NCI-H1694 (cell line): ENCODE results near the gene FAM114A1.
"Not testable (repeated sequence)": the region's sequence is repeated elsewhere in the genome, so short reads cannot be mapped to it uniquely, and the experiment has no call there.

ENCODE experiments used
- DNase-seq: peaks from one replicate; lab custom pipeline; 2025; lab: John Stamatoyannopoulos, UW

Gene FAM114A1

DNA sequence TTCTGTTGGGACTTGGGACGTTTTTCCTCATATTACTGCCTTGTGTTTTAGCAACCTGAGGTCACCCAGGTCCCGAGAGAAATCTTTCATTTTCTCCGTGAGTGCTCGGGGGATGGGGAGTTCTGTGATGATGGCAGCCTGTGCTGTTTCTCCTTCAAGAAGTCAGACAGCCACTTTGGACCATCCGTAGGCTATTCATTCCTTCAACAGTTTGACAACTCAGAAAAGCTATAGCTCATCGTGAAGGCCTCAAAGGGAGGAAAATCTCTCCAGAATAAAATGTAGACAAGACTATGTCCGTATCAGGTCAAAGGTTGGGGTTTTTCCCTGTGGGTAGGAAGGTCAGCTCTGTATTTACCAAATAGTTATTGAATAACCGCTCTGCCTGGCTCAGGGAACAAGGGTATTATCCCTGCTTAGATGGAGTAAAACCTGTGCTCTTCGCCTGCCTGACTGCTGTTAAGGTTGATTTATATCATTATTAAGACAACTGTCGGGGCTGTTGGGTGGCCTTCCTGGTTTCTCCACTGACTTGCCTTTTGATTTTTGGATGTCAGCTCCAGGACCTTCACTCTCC, 36.6 kb downstream of the FAM114A1 start:
- no peak for DNase-seq

DNA sequence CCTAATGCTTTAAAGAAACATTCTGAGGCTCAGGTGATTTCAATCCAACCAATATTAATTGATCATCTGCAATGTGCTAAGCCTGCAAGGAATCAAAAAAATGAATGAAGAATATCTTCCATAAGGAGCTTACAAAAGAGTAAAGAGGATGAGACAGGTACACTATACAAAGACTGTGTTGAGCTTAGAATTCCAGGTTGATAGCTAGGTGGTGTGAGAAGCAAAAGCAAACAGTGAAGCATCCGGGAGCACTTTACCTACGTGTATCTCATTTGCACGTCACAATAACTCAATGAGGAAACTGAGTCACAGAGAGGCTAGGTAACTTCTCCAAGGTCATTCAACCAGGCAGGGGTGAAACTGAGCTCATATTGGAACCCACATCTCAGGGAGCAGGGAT, 37.1 kb downstream of the FAM114A1 start:
- no peak for DNase-seq

DNA sequence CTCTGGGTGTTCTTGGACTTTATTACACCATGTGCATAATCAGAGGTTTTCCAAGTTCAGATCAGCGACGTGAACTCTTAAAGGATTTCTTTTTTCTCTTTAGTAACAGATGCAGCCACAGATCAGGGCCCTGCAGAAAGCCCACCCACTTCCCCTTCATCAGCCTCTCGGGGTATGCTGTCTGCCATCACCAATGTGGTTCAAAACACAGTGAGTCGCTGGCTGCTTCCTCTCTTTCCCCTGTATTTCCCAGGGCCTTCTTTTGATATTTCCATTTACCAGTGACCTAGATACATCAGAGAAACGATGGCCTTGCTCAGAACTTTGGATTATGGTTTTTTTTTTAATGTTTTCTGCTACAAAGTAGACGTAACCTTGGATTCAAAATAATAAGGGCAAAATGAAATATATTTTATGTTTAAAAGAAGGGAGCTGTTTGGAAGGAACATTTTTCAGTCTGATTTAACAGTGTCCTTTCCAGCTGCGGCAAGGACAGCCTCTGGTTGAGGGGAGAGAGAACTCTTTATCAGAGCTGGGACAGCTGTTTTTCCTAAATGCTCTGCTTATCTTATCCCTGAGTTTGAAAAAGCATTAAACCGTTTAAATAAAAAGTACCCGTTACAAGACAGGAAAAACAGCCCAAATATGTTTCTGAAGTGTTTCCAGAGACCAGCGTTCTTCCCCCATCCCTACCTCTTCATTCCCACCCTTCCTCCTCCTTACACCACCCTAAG, 38.2 kb downstream of the FAM114A1 start:
- no peak for DNase-seq

DNA sequence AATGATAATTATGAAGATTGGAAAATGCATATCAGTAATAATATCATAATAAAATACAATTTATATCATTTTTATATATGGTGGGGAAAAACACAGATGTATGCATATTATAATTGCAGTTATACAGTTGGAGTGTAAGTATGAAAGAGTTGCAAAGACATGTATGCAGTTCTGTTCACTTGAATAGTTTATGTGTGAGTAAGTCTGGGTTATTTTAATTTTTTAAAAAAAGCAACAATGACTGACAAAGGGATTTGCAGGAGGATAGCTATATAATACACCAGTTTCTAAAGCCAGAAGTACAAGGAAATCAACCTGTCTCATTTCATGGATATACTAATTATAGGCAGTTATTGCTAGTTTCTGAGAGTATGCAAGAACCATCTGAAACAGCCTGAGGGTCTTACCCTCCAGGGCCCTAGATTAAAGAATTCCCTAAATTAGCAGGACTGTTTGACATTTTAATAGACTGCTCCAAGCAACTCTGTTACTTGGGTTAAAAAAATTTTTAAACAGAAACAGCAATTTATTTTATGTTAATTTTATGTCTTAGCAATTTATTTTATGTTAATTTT, 40.2 kb downstream of the FAM114A1 start:
- DNase-seq = no peak

DNA sequence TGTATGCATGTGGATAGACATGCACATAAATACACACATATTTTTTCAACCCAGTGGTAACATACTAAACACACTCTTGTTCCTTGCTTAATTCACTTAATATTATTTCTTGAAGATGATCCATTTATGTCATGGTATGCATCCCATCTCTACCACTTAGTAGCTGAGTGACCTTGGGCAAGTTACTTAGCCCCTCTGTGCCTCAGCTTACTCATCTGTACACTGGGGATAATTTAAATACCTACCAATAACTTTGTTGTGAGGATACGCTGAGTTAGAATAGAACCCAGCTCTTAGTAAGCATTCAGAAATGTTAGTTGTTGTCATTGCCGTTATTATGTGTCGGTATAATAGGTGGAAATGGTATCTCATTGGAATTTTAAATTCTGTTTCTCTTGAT, 41.4 kb downstream of the FAM114A1 start:
- DNase-seq = no peak

DNA sequence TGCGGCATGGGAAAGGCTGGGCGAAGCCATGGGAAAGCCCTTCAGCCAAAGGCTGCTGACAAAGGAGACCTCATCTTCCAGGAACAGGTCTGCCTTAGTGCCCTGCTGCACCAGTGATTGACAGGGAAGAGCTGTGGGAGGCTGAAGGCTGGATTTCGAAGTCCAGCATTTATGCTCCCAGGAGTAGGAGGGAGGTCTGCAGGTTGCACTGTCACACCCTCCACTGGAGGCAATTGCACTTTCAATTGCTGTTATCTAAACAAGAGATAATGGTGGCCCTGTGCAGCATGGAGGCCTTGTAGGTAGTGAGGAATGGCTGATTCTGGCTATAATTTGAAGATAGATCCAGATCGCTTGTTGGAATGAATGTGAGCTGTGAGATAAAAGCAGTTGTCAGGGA, 43.7 kb downstream of the FAM114A1 start:
- no peak for DNase-seq

DNA sequence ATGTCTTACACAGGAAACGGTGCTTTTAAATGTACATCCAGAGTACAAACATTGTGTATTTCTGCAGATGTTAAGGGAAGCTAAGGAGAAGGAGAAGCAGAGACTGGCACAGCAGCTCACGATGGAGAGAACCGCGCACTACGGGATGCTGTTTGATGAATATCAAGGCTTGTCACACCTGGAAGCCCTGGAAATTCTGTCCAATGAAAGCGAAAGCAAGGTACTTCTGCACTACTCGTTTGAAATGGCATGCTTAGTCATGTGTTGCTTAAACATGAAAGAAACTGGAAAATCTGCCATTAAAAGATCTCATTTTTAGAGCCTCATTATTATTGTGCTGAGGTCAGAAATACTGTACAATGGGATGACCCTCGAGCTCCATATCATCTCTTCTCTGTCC, 47.2 kb downstream of the FAM114A1 start:
- DNase-seq = no peak

DNA sequence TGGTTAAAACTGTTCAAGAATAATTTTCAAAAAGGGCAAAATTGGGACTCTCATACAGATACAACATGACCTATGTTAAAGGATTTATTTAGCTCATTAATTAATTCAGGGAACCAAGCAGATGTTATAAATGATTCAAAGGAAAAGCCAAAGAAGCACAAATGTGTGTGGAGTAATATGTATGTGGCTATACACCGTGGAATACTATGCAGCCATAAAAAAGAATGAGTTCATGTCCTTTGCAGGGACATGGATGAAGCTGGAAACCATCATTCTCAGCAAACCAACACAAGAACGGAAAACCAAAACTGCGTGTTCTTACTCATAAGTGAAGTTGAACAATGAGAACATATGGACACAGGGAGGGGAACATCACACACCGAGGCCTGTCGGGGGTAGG, 48.7 kb downstream of the FAM114A1 start:
- DNase-seq = not testable (repeated sequence)

DNA sequence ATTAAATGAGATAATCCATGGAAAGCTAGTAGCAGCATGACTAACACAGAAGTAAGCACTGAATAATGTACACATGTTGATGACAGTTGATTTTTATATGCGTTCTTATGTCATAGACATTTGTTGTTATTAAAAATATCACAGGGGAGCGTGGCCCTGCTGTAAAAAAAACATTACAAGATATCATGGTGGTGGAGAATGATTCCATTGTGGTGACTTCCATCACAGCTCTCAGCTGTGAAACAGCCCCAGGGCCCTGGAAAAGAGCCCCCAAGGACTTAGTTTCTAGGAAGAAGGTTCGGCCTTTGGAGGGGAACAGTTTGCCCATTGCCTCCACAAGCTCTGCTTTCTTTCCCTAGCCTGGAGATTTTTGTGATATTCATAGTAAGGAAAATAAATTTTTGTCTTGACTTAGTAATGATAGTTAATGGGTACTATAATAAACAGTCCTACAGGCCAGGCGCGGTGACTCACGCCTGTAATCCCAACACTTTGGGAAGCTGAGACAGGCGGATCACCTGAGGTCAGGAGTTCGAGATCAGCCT, 49.9 kb downstream of the FAM114A1 start:
- DNase-seq = no peak

DNA sequence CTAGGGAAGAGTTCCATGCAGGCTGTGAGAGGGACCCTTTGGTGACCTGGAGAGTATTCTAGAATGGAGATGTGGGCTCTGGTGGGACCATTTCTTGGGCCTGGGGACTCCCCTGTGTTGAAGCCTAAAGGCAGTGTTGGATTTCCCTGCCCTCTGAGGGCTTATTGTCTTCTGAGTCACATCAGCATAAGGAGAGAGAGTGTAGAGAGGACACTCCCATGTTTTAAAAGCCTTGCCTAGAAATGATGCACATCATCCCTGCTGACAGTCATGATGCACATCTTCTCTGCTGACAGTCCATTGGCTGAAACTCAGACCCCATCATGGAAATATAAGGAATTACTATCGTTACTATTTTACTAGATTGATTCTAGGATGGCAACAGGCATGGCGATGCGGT, 51.9 kb downstream of the FAM114A1 start:
- no peak for DNase-seq

DNA sequence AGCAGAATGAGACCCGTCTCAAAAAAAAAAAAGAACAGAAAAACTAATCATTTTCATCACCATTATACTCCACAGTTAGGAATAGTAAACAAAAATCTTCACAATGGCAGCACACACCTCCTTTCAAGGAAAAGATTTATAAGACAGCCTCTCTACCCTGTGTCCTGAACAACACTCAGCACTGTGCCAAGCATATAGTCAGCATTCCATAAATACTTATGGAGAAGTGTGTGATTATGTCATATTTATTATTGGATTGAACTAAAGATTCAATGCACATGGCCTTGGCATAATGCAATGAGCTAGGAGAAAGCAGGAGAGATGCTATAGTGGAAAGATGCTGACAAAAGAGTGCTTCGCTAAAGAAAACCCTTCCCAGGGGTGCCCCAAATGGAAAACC, 52.6 kb downstream of the FAM114A1 start:
- DNase-seq = no peak

DNA sequence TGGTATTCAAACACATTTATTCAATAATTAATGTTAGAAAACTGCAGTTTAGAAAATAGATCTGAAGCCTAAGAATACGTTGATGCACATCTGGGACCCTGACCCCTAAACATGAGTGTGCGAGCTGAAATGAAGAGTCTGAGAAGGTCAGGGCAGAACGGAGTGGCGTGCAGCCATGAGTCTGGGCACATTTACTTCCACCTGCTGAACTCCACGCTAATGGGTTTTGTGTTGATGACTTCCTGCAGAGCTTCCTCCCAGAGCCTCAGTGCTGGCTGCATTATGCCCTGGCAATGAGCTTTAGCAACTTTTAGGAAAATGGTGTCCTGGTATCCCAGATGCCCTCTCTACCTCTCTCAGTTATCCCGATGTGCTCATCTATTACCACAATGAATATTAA, 53.1 kb downstream of the FAM114A1 start:
- no peak for DNase-seq

DNA sequence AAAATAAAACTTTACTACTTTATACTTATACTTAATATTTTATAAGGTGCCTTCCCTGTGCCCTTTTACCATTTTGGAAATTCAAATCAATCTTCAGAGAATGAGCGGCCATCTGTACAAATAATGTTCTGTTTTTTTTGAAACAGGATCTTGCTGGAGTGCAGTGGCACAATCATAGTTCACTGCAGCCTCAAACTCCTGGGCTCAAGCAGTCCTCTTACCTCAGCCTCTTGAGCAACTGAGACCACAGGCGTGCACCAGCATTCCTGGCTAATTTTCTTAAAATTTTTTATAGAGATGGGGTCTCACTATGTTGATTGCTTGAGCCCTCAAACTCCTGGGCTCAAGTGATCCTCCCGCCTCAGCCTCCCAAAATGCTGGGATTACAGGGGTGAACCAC, 53.5 kb downstream of the FAM114A1 start:
- DNase-seq = no peak

DNA sequence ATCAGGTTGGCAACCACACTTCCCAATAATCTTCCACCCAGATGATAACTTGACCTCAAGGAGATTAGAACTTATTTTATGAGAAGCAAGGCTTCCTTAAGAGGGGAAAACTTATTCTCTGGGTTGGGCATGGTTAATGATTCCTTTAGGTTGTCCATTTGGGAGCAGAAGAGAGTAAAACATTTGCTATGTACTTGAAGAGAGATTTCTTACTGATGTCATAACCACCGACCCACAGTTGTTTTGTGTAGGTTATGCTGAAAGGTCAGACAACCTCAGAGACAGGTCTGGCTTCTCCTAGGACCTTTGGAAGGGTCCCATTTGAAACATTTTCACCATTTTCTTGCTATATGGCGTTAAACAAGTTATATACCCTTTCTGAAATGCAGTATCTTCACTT, 56.1 kb downstream of the FAM114A1 start:
- no peak for DNase-seq

DNA sequence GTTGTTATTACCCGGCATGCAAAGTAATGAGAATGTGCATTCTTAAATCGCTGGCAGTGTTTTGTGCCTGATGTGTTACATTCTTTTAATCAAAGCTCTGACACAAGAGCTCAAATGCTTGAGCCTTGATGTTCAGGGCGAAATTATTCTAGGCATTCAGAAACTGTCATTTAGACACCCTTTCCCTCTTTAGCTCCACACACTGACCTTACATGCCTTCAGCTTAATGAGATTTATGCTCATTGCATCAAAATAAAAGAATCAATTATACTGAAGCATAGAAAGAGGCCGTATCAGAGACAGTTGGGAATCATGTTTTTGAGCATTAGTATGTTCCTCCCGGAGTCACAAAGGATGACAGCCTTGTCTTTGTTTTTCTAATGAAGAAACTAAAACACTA, 56.7 kb downstream of the FAM114A1 start:
- no peak for DNase-seq

DNA sequence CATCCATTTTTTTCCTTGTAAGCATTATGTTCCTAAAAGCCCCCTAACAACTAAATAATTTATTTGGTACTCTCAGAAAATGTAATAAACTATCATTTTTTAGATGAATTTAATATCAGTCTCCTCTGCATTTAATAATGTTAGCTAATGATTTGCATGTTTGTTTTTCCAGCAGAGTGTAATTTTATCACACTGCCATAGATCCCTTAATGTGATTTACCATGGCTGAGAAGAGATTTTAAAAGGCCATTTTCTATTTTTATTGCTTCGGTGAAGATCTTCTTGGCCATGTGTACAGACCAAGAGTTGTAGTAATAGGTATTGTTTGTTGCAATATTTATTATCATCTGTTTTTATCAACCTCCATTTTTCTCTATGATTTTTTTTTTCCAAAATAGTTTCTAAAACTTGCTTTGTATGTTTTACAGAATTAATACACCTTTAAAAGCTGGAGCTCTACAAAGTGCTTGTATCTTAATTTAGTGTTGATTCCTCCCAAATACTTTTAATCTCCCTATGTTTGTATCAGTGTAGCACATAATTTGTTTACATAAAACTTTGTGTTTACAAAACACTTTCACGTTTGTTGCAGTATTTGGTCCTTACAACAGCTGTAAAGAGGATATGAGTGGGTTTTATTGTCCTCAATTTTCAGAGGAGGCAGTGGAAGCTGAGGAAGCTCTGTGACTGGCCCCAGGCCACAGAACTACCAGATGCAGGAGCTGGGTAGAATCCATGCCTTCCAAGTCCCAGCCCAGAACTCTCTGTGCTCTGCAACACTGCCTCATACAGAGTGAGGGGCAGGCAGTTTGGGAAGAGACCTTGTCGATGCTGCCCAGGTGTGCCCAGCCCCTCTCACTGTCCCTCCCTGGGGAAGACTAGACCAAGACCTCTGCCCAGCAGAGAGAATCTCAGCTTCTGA, 58.1 kb downstream of the FAM114A1 start:
- no peak for DNase-seq

DNA sequence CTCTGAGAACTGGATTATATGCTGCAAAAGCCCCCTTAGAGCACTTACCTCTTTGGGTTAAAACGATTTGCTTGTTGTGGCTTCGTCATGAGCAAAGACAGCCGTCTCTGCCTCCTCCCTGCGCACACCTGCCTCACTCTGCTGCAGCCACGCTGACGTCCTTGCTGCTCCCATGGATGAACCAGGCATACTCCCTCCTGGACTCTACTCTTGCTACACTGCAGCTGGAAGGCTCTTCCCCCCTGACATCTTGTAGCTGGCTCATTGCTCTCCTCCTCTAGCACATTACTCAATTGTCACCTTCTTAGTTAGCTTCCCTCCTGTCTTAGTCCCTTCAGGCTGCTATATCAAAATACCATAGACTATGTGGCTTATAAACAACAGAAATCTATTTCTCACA, 59.3 kb downstream of the FAM114A1 start:
- no peak for DNase-seq

DNA sequence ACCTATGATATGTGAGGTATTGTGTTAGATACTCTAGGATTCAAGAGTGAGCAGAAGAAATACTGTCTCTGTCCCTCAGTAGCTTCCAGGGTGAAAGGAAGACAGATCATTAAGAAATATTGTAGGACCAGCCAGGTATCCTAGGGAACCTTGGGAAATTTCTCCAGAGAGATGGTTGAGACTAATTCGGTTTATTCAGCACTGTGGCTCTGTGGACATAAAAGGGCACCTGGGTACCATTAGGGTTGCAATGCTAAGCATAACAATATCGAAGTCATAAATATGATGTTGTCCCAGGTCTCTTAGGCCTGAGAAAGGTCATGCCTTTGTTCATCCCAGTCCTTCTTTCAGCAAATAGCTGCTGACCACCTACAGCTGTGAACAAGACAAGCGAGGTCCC, 61.0 kb downstream of the FAM114A1 start:
- DNase-seq = no peak

DNA sequence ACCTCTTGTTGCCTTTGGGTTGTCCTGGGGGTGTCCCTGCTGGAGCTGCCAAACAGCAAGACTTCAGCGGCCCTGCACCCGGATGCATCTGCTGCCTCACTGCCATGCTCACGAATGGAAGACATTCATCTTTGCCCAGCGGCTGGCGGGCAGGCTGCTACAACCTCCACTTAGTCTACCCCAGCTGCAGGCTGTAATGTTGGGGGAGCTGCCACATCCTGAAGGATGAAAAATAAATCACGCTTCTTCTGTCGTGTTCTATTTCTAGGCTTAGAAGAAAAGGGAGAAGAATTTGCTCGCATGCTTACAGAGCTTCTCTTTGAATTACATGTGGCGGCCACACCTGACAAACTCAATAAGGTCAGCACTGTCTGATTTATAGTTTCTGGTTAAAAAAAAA, 61.4 kb downstream of the FAM114A1 start:
- DNase-seq = no peak

DNA sequence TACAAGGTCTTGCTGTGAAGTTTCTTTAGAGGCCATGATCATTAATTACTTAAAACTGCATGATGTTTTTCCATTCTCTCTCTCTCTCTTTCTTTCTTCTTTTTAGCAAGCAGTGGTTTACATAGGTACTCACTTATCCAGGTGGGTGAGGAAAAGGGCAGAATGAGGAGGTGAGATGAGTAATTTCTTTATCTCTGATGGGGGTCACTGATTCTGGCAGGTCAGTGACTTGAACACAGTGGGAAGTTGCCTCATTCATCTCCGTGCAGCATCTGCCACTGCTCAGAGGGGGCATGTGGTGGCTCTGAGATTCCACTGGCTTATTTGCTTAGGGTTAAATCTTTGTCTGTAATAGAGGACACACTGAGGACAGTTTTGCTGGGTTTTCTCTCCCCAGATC, 62.6 kb downstream of the FAM114A1 start:
- DNase-seq = no peak

DNA sequence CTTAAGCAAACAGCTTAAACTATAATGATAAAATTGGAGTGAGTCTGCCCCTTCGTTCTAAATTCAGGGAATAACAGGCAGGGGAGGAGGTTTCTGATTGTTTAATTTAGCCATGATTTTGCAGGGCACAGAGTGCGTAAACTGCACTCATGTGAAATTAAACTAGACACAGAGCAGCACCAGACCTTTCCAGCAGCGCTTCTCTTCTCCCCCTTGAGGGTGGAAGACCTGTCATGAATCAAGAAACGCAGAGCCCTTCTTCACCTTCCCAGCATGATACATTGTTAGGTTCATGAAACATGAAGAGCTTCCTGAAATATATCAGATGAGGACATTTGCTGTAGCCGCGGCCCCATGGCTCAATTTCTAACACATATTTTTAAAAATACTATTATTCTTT, 63.1 kb downstream of the FAM114A1 start:
- no peak for DNase-seq

DNA sequence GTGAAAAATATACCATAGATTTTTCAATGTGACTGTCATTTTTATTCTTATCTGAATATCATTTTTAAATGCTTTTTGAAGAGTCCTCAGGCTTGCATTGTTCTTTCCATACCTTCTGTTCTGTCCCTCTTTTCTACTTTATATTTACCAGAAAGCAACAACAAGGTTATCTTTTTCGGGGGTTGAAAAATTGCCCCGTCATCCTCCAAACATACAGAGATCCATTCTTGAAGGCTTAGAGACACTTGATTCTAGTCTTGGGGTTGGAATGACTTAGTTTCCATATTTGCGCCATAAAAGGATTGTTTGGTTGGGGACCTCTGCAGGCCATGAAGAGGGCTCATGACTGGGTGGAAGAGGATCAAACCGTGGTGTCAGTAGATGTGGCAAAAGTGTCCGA, 63.5 kb downstream of the FAM114A1 start:
- DNase-seq = no peak
